WTC11 (cell line): Measurements from ENCODE around the gene EMC8. TPM values are rescaled to one million over a fixed set of nuclear protein-coding genes. Genes with fewer than 3 reads are reported as not detected.

Experiments used
- ATAC-seq: fragments of 200-7000 bp; cut with Tn5 transposase; 2 replicates; pipeline ENCODE4 v1.10.0; 2021; ENCODE audit warnings: mild to moderate bottlenecking, moderate library complexity
- CTCF ChIA-PET: fragments of 300-600 bp; sonication (Branson Sonifier 250); formaldehyde crosslinking; loops from one replicate; lab custom pipeline; 2021; ENCODE audit warnings: antibody characterized with exemption; lab: Charles Lee
- POLR2A ChIA-PET: fragments of 350-600 bp; sonication (Branson Sonifier 250); formaldehyde crosslinking; loops from one replicate; lab custom pipeline; 2021; ENCODE audit warnings: antibody characterized with exemption; lab: Charles Lee
- DNase-seq: peaks from one replicate; pipeline ENCODE4 v3.0.0; 2021; ENCODE audit warnings: low spot score
- H3K27ac Mint-ChIP-seq: 2 replicates; pipeline ENCODE4 v1.8.0; 2021; ENCODE audit warnings: mixed read lengths
- H3K27me3 Mint-ChIP-seq: 2 replicates; pipeline ENCODE4 v1.8.0; 2021; ENCODE audit warnings: low read depth, mild to moderate bottlenecking, moderate library complexity, mixed read lengths
- H3K36me3 Mint-ChIP-seq: 2 replicates; pipeline ENCODE4 v1.8.0; 2021; ENCODE audit warnings: mixed read lengths
- H3K4me1 Mint-ChIP-seq: 2 replicates; pipeline ENCODE4 v1.8.0; 2022; ENCODE audit warnings: mixed read lengths
- H3K4me3 Mint-ChIP-seq: 2 replicates; pipeline ENCODE4 v1.8.0; 2021; ENCODE audit warnings: mild to moderate bottlenecking, moderate library complexity, mixed read lengths
- H3K9me3 Mint-ChIP-seq: 2 replicates; pipeline ENCODE4 v1.8.0; 2021; ENCODE audit warnings: mixed read lengths
- CREM ChIP-seq: sonication (generic); formaldehyde crosslinking; IDR thresholded peaks from 2 replicates; pipeline ENCODE4 v1.8.1; 2022; ENCODE audit warnings: mild to moderate bottlenecking, missing genetic modification reagents, moderate library complexity
- E2F5 ChIP-seq: sonication (generic); formaldehyde crosslinking; IDR thresholded peaks from 2 replicates; pipeline ENCODE4 v1.8.1; 2022; ENCODE audit warnings: mild to moderate bottlenecking, moderate library complexity, missing genetic modification reagents
- ELF4 ChIP-seq: sonication (generic); formaldehyde crosslinking; IDR thresholded peaks from 2 replicates; pipeline ENCODE4 v1.8.1; 2022; ENCODE audit warnings: low read depth, mild to moderate bottlenecking, moderate library complexity, missing genetic modification reagents
- EMX1 ChIP-seq: fragments of 250-450 bp; sonication (Bioruptor Pico); IDR thresholded peaks from 2 replicates; pipeline ENCODE4 v1.8.0; 2021; ENCODE audit warnings: mild to moderate bottlenecking
- ESRRA ChIP-seq: sonication (generic); formaldehyde crosslinking; IDR thresholded peaks from 2 replicates; pipeline ENCODE4 v1.8.1; 2022; ENCODE audit warnings: mild to moderate bottlenecking, missing genetic modification reagents, borderline replicate concordance
- GABPB1 ChIP-seq: sonication (generic); formaldehyde crosslinking; IDR thresholded peaks from 2 replicates; pipeline ENCODE4 v1.8.1; 2023; ENCODE audit warnings: mild to moderate bottlenecking, missing genetic modification reagents
- IRF2 ChIP-seq: sonication (generic); formaldehyde crosslinking; IDR thresholded peaks from 2 replicates; pipeline ENCODE4 v1.8.0; 2022; ENCODE audit warnings: low read depth, missing genetic modification reagents, borderline replicate concordance
- MAX ChIP-seq: sonication (generic); formaldehyde crosslinking; IDR thresholded peaks from 2 replicates; pipeline ENCODE4 v1.8.0; 2022; ENCODE audit warnings: mild to moderate bottlenecking, missing genetic modification reagents
- MLX ChIP-seq: sonication (generic); formaldehyde crosslinking; IDR thresholded peaks from 2 replicates; pipeline ENCODE4 v1.8.1; 2023; ENCODE audit warnings: mild to moderate bottlenecking, missing genetic modification reagents, moderate library complexity
- MYBL2 ChIP-seq: sonication (generic); formaldehyde crosslinking; IDR thresholded peaks from 2 replicates; pipeline ENCODE4 v1.8.1; 2023; ENCODE audit warnings: mild to moderate bottlenecking, moderate library complexity, missing genetic modification reagents
- NFATC4 ChIP-seq: fragments of 250-450 bp; sonication (Bioruptor Pico); IDR thresholded peaks from 2 replicates; pipeline ENCODE4 v1.9.0; 2021; ENCODE audit warnings: mild to moderate bottlenecking
- NFE2L1 ChIP-seq: sonication (generic); formaldehyde crosslinking; IDR thresholded peaks from 2 replicates; pipeline ENCODE4 v1.8.1; 2023; ENCODE audit warnings: missing genetic modification reagents
- NFYB ChIP-seq: sonication (generic); formaldehyde crosslinking; conservative IDR thresholded peaks from 2 replicates; pipeline ENCODE4 v1.8.0; 2022; ENCODE audit warnings: low read depth, missing genetic modification reagents
- RELA ChIP-seq: sonication (generic); formaldehyde crosslinking; IDR thresholded peaks from 2 replicates; pipeline ENCODE4 v1.8.1; 2022; ENCODE audit warnings: missing genetic modification reagents, mild to moderate bottlenecking, borderline replicate concordance
- TEAD4 ChIP-seq: sonication (generic); formaldehyde crosslinking; IDR thresholded peaks from 2 replicates; pipeline ENCODE4 v1.8.0; 2022; ENCODE audit warnings: mild to moderate bottlenecking, missing genetic modification reagents
- ZBTB21 ChIP-seq: sonication (generic); formaldehyde crosslinking; IDR thresholded peaks from 2 replicates; pipeline ENCODE4 v1.8.1; 2023; ENCODE audit warnings: mild to moderate bottlenecking, missing genetic modification reagents, borderline replicate concordance
- ZNF121 ChIP-seq: sonication (generic); formaldehyde crosslinking; IDR thresholded peaks from 2 replicates; pipeline ENCODE4 v1.8.0; 2023; ENCODE audit warnings: missing genetic modification reagents
- ZNF263 ChIP-seq: sonication (generic); formaldehyde crosslinking; IDR thresholded peaks from 2 replicates; pipeline ENCODE4 v1.8.1; 2022; ENCODE audit warnings: low read depth, mild to moderate bottlenecking, moderate library complexity, missing genetic modification reagents
- ZNF317 ChIP-seq: sonication (generic); formaldehyde crosslinking; IDR thresholded peaks from 2 replicates; pipeline ENCODE4 v1.8.1; 2023; ENCODE audit warnings: low read depth, mild to moderate bottlenecking, moderate library complexity, missing genetic modification reagents, borderline replicate concordance
- ZNF396 ChIP-seq: fragments of 250-450 bp; sonication (Bioruptor Pico); IDR thresholded peaks from 2 replicates; pipeline ENCODE4 v1.8.0; 2021; ENCODE audit warnings: mild to moderate bottlenecking, moderate library complexity, borderline replicate concordance
- ZNF416 ChIP-seq: fragments of 250-450 bp; sonication (Bioruptor Pico); IDR thresholded peaks from 2 replicates; pipeline ENCODE4 v1.9.0; 2021; ENCODE audit warnings: mild to moderate bottlenecking, inconsistent platforms
- ZNF423 ChIP-seq: fragments of 250-450 bp; sonication (Bioruptor Pico); IDR thresholded peaks from 2 replicates; pipeline ENCODE4 v2.1.2; 2022; ENCODE audit warnings: mild to moderate bottlenecking, moderate library complexity
- ZSCAN18 ChIP-seq: fragments of 250-450 bp; sonication (Bioruptor Pico); IDR thresholded peaks from 2 replicates; pipeline ENCODE4 v2.1.2; 2022; ENCODE audit warnings: mild to moderate bottlenecking, moderate library complexity
- total RNA-seq: library from RNA; stranded (reverse); gene quantifications from 3 replicates; pipeline ENCODE4 v1.2.3, GENCODE V29; 2021
- TF ChIP-seq, protein P1 (sequence below): sonication (generic); formaldehyde crosslinking; IDR thresholded peaks from 2 replicates; pipeline ENCODE4 v1.8.1; 2022; ENCODE audit warnings: low read depth, missing genetic modification reagents, borderline replicate concordance
- TF ChIP-seq, protein P2 (sequence below): fragments of 250-450 bp; sonication (Bioruptor Pico); IDR thresholded peaks from 2 replicates; pipeline ENCODE4 v1.8.0; 2021; ENCODE audit warnings: mild to moderate bottlenecking

EMC8 gene
- total RNA-seq, 1 experiment from 2014 or later, result 55.2 TPM

DNA sequence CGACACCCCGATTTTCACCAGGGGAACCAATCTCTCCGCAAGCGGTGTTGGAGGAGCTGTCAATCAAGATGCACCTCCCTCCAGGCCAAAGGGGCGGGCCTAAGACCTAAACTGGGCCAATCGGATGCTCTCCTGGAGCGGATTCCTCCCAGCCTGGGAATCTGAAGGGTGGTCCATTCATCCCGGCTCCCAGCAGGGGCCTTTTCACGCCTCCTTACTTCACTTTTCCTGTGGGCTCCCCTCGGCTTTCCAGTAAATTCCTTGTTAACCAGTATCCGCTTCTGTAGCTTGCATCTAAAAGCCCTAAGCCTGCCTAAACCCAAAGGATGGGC lies 65.5 kb downstream of the EMC8 start:
- CTCF ChIA-PET, result interaction anchor here (0.6 to 1.0 kb wide), 7 partner anchors 14 to 118 kb away, joined by 3 to 4 read pairs (median 3); no protein-coding TSS in a partner anchor
- DNase-seq, result peak; percentile 88
- no peak overlapping the region for H3K27ac Mint-ChIP-seq

GRCh38 chr16:85733155-85733838 lies 66.0 kb downstream of the EMC8 start:
- H3K27ac Mint-ChIP-seq, result peak overlapping the region; percentile 19; the same call in 1 of the 2 replicates
- no peaks in the 10 kb centered on the region for H3K9me3 Mint-ChIP-seq
- DNase-seq (no peak), ATAC-seq (peak; percentile 5; the same call in 1 of the 2 replicates)
- H3K4me3 Mint-ChIP-seq, result no peak overlapping the region
- no peaks in the 10 kb centered on the region; the same call in 1 of the 2 replicates for H3K27me3 Mint-ChIP-seq
- peaks cover 16% of the 10 kb centered on the region for H3K4me1 Mint-ChIP-seq
- CTCF ChIA-PET, result interaction anchor here (0.6 to 0.9 kb wide), 6 partner anchors 13 to 117 kb away, joined by 3 to 4 read pairs (median 3); no protein-coding TSS in a partner anchor
- H3K36me3 Mint-ChIP-seq, result no peaks in the 10 kb centered on the region
- POLR2A ChIA-PET, result no interaction called here
- TF ChIP-seq GABPB1 (CRISPR knock-in tag), result peak; percentile 79
- TF ChIP-seq ZNF416 (CRISPR knock-in tag), result no peak
- no peak for TF ChIP-seq ELF4
- TF ChIP-seq ZNF396 (CRISPR knock-in tag), result no peak
- TF ChIP-seq TEAD4, result no peak
- no peak for TF ChIP-seq IRF2 (CRISPR knock-in tag)

More for the DNA sequence above, 65.5 kb downstream of the EMC8 start:
- peak; percentile 92 for ATAC-seq
- POLR2A ChIA-PET, result no interaction called here
- H3K36me3 Mint-ChIP-seq, result no peaks in the 10 kb centered on the region
- TF ChIP-seq ZNF416 (CRISPR knock-in tag) (no peak), ZNF423 (peak; percentile 53; the same call in 1 of the 2 replicates)
- no peaks in the 10 kb centered on the region; the same call in 1 of the 2 replicates for H3K27me3 Mint-ChIP-seq
- H3K4me1 Mint-ChIP-seq, result peaks cover 16% of the 10 kb centered on the region
- no peaks in the 10 kb centered on the region for H3K9me3 Mint-ChIP-seq
- H3K4me3 Mint-ChIP-seq, result no peak overlapping the region

DNA sequence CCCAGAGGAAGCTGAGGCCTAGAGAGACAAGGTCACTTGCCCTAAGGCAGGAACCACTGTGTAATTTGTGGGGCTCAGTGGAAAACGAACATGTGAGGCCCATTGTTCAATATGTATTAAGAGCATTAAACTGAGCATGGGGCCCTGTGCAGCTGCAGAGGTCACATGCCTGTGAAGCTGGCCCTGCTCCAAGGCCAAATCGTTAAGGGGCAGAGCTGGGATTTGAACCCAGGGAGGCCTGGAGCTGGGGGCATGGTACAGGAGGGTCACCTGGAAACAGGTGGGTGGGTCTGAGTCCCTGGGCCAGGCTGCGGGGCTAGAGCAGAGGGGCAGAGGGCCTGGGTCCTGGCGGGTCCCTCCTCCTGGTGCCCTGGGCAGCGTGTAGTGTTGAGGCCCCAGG lies 68.2 kb downstream of the EMC8 start:
- H3K4me1 Mint-ChIP-seq, result peaks cover 16% of the 10 kb centered on the region
- peaks cover under 1% of the 10 kb centered on the region; the same call in 1 of the 2 replicates for H3K36me3 Mint-ChIP-seq
- H3K27me3 Mint-ChIP-seq, result no peaks in the 10 kb centered on the region; the same call in 1 of the 2 replicates
- no peaks in the 10 kb centered on the region for H3K9me3 Mint-ChIP-seq
- TF ChIP-seq GABPB1 (CRISPR knock-in tag) (no peak), ZNF121 (CRISPR knock-in tag) (no peak), E2F5 (CRISPR knock-in tag) (no peak), NFYB (no peak), RELA (CRISPR knock-in tag) (no peak), IRF2 (CRISPR knock-in tag) (no peak), MYBL2 (CRISPR knock-in tag) (no peak), MAX (no peak), ZNF263 (CRISPR knock-in tag) (no peak), ESRRA (no peak), ZBTB21 (CRISPR knock-in tag) (no peak), ZNF317 (CRISPR knock-in tag) (no peak), CREM (no peak), NFE2L1 (CRISPR knock-in tag) (no peak), MLX (no peak), NFATC4 (CRISPR knock-in tag) (no peak), EMX1 (no peak), ZSCAN18 (CRISPR knock-in tag) (no peak)
- TF ChIP-seq, protein P1, sequence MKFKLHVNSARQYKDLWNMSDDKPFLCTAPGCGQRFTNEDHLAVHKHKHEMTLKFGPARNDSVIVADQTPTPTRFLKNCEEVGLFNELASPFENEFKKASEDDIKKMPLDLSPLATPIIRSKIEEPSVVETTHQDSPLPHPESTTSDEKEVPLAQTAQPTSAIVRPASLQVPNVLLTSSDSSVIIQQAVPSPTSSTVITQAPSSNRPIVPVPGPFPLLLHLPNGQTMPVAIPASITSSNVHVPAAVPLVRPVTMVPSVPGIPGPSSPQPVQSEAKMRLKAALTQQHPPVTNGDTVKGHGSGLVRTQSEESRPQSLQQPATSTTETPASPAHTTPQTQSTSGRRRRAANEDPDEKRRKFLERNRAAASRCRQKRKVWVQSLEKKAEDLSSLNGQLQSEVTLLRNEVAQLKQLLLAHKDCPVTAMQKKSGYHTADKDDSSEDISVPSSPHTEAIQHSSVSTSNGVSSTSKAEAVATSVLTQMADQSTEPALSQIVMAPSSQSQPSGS (CRISPR knock-in tag), result no peak
- TF ChIP-seq, protein P2, sequence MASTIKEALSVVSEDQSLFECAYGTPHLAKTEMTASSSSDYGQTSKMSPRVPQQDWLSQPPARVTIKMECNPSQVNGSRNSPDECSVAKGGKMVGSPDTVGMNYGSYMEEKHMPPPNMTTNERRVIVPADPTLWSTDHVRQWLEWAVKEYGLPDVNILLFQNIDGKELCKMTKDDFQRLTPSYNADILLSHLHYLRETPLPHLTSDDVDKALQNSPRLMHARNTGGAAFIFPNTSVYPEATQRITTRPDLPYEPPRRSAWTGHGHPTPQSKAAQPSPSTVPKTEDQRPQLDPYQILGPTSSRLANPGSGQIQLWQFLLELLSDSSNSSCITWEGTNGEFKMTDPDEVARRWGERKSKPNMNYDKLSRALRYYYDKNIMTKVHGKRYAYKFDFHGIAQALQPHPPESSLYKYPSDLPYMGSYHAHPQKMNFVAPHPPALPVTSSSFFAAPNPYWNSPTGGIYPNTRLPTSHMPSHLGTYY, result no peak
- TF ChIP-seq, all 79 proteins: peak for 0
- no peak overlapping the region for H3K27ac Mint-ChIP-seq
- DNase-seq (no peak), ATAC-seq (no peak)
- no peak overlapping the region for H3K4me3 Mint-ChIP-seq
- ChIA-PET CTCF (no interaction called here), POLR2A (no interaction called here)
